GM12891 (cell line): ENCODE measurements around the gene TPD52L1.

Experiments
- POLR2A ChIP-seq: IDR thresholded peaks from 2 replicates; pipeline ENCODE4 v1.6.1; 2011; ENCODE audit warnings: low read depth, low read length, control low read depth
- POLR2AphosphoS5 ChIP-seq: IDR thresholded peaks from 2 replicates; pipeline ENCODE4 v1.6.1; 2011; ENCODE audit warnings: low read depth, low read length, control low read depth
- POU2F2 ChIP-seq: IDR thresholded peaks from 2 replicates; pipeline ENCODE4 v1.6.1; 2011; ENCODE audit warnings: low read depth, mild to moderate bottlenecking, control low read depth, low read length, moderate library complexity
- TAF1 ChIP-seq: IDR thresholded peaks from 2 replicates; pipeline ENCODE4 v1.6.1; 2011; ENCODE audit warnings: low read depth, low read length, control low read depth

GRCh38 chr6:125253881-125254280 lies 100.3 kb downstream of the TPD52L1 start:
- no peak for TF ChIP-seq POLR2A
- no peak for TF ChIP-seq TAF1
- no peak for TF ChIP-seq POLR2AphosphoS5
- TF ChIP-seq POU2F2 = no peak
